IMR-90 (cell line): ENCODE measurements around the gene PMPCA. TPM values are rescaled to one million over a fixed set of nuclear protein-coding genes. Genes with fewer than 3 reads are reported as not detected.

Source experiments
- ATAC-seq: fragments of 200-7000 bp; cut with Tn5 transposase; 2 replicates; pipeline ENCODE4 v1.9.1; 2020; ENCODE audit warnings: low read depth, mild to moderate bottlenecking, moderate library complexity
- BruUV-seq: library from RNA; stranded (reverse); fragments of 400-500 nt; replicated peaks from 2 replicates; lab custom pipeline; 2021; lab: Mats Ljungman, UMichigan
- CTCF ChIA-PET: fragments of 300-600 bp; formaldehyde crosslinking; extraction: SDS; loops from one replicate; lab custom pipeline; 2021; ENCODE audit warnings: antibody characterized with exemption; lab: Yijun Ruan, JAX
- POLR2A ChIA-PET: fragments of 300-600 bp; sonication (Branson Sonifier 250); formaldehyde crosslinking; loops from one replicate; lab custom pipeline; 2022; ENCODE audit warnings: antibody characterized with exemption; ENCODE audit not compliant: unreplicated experiment; lab: Charles Lee
- DNase-seq: peaks from one replicate; pipeline ENCODE4 v3.0.0; 2013
- H2AFZ ChIP-seq: replicated peaks from 2 replicates; pipeline ENCODE3; 2013; ENCODE audit warnings: low read length, mild to moderate bottlenecking; ENCODE audit not compliant: poor library complexity
- H2AK5ac ChIP-seq: 2 replicates; pipeline ENCODE4 v1.6.1; 2013; ENCODE audit warnings: low read depth, low read length, inconsistent platforms
- H2AK9ac ChIP-seq: replicated peaks from 2 replicates; pipeline ENCODE3; 2013; ENCODE audit warnings: mild to moderate bottlenecking, low read depth, low read length, moderate library complexity; ENCODE audit not compliant: poor library complexity
- H2BK120ac ChIP-seq: 2 replicates; pipeline ENCODE4 v1.6.1; 2013; ENCODE audit warnings: low read depth, low read length, inconsistent platforms
- H2BK15ac ChIP-seq: 3 replicates; pipeline ENCODE4 v1.6.1; 2013; ENCODE audit warnings: low read depth, low read length, inconsistent platforms
- H2BK20ac ChIP-seq: 2 replicates; pipeline ENCODE4 v1.6.1; 2013; ENCODE audit warnings: low read depth, mild to moderate bottlenecking, inconsistent platforms, low read length, moderate library complexity
- H2BK5ac ChIP-seq: 2 replicates; pipeline ENCODE4 v1.6.1; 2013; ENCODE audit warnings: mild to moderate bottlenecking, low read depth, low read length, inconsistent platforms; ENCODE audit not compliant: poor library complexity, severe bottlenecking
- H3K14ac ChIP-seq: replicated peaks from 2 replicates; pipeline ENCODE4 v1.6.1; 2013; ENCODE audit warnings: low read depth, low read length, inconsistent platforms
- H3K18ac ChIP-seq: 2 replicates; pipeline ENCODE4 v1.6.1; 2013; ENCODE audit warnings: low read depth, low read length, control low read depth
- H3K23ac ChIP-seq: 2 replicates; pipeline ENCODE4 v1.6.1; 2013; ENCODE audit warnings: low read depth, low read length, inconsistent platforms
- H3K27ac ChIP-seq: 2 replicates; pipeline ENCODE4 v1.5.1; 2013; ENCODE audit warnings: mild to moderate bottlenecking, control low read depth, low read length; ENCODE audit not compliant: insufficient read depth
- H3K27me3 ChIP-seq: 2 replicates; pipeline ENCODE4 v1.6.1; 2013; ENCODE audit warnings: low read length; ENCODE audit not compliant: control insufficient read depth, insufficient read depth
- H3K36me3 ChIP-seq: 2 replicates; pipeline ENCODE4 v1.6.1; 2013; ENCODE audit warnings: low read length, mixed read lengths; ENCODE audit not compliant: control insufficient read depth, insufficient read depth
- H3K4ac ChIP-seq: 2 replicates; pipeline ENCODE4 v1.6.1; 2013; ENCODE audit warnings: low read depth, low read length, inconsistent platforms
- H3K4me1 ChIP-seq: 2 replicates; pipeline ENCODE4 v1.6.1; 2013; ENCODE audit warnings: low read length, mixed read lengths; ENCODE audit not compliant: control insufficient read depth, insufficient read depth
- H3K4me2 ChIP-seq: 2 replicates; pipeline ENCODE4 v1.6.1; 2013; ENCODE audit warnings: low read depth, mild to moderate bottlenecking, control low read depth, low read length, moderate library complexity
- H3K4me3 ChIP-seq: 2 replicates; pipeline ENCODE4 v1.5.1; 2013; ENCODE audit warnings: low read depth, mild to moderate bottlenecking, control low read depth, low read length, moderate library complexity; ENCODE audit not compliant: insufficient read depth
- H3K56ac ChIP-seq: 2 replicates; pipeline ENCODE4 v1.6.1; 2013; ENCODE audit warnings: low read length, inconsistent platforms; ENCODE audit not compliant: insufficient read depth; ENCODE audit errors: extremely low read depth
- H3K79me1 ChIP-seq, 2 experiments: 2 replicates each; pipeline ENCODE4 v1.6.1; 2013; ENCODE audit warnings: low read length in 2 of 2, inconsistent platforms in 1 of 2, low read depth in 1 of 2
- H3K9ac ChIP-seq: 2 replicates; pipeline ENCODE4 v1.6.1; 2013; ENCODE audit warnings: low read depth, low read length, control low read depth
- H3K9me1 ChIP-seq: 2 replicates; pipeline ENCODE4 v1.6.1; 2013; ENCODE audit warnings: low read length, inconsistent platforms; ENCODE audit not compliant: insufficient read depth
- H3K9me3 ChIP-seq: 2 replicates; pipeline ENCODE4 v1.6.1; 2013; ENCODE audit warnings: low read length; ENCODE audit not compliant: control insufficient read depth, insufficient read depth
- H4K20me1 ChIP-seq: 2 replicates; pipeline ENCODE4 v1.6.1; 2013; ENCODE audit warnings: low read length, inconsistent platforms; ENCODE audit not compliant: insufficient read depth
- H4K5ac ChIP-seq: 2 replicates; pipeline ENCODE4 v1.6.1; 2013; ENCODE audit warnings: mild to moderate bottlenecking, low read depth, low read length, control low read depth
- H4K8ac ChIP-seq, 2 experiments: 2 replicates each; pipeline ENCODE4 v1.6.1; 2013; ENCODE audit warnings: low read depth in 2 of 2, low read length in 2 of 2, control low read depth in 1 of 2, inconsistent platforms in 1 of 2
- H4K91ac ChIP-seq: 2 replicates; pipeline ENCODE4 v1.6.1; 2013; ENCODE audit warnings: low read depth, low read length, inconsistent platforms; ENCODE audit not compliant: insufficient read depth
- BHLHE40 ChIP-seq: fragments of 150-350 bp; IDR thresholded peaks from 2 replicates; pipeline ENCODE4 v1.6.1; 2016; ENCODE audit warnings: mild to moderate bottlenecking, low read depth, low read length
- CEBPB ChIP-seq: IDR thresholded peaks from 2 replicates; pipeline ENCODE4 v1.6.1; 2012; ENCODE audit warnings: low read depth, low read length, improper control_type of control experiment
- CHD1 ChIP-seq: IDR thresholded peaks from 2 replicates; pipeline ENCODE4 v1.6.1; 2012; ENCODE audit warnings: low read depth, low read length, improper control_type of control experiment
- ELK1 ChIP-seq: fragments of 150-350 bp; IDR thresholded peaks from 2 replicates; pipeline ENCODE4 v1.6.1; 2016; ENCODE audit warnings: low read depth, mild to moderate bottlenecking, low read length, moderate library complexity, borderline replicate concordance
- FOS ChIP-seq: fragments of 150-350 bp; IDR thresholded peaks from 2 replicates; pipeline ENCODE4 v1.6.1; 2016; ENCODE audit warnings: low read depth, low read length
- MAFK ChIP-seq: IDR thresholded peaks from 2 replicates; pipeline ENCODE4 v1.6.1; 2012; ENCODE audit warnings: low read depth, low read length, improper control_type of control experiment
- MAZ ChIP-seq: IDR thresholded peaks from 2 replicates; pipeline ENCODE4 v1.6.1; 2012; ENCODE audit warnings: low read depth, mild to moderate bottlenecking, low read length, improper control_type of control experiment, moderate library complexity, borderline replicate concordance
- MXI1 ChIP-seq: IDR thresholded peaks from 2 replicates; pipeline ENCODE4 v1.6.1; 2012; ENCODE audit warnings: low read depth, mild to moderate bottlenecking, low read length, moderate library complexity, borderline replicate concordance
- NFE2L2 ChIP-seq: fragments of 150-350 bp; IDR thresholded peaks from 2 replicates; pipeline ENCODE4 v1.6.1; 2016; ENCODE audit warnings: low read depth, mild to moderate bottlenecking, low read length
- POLR2A ChIP-seq: IDR thresholded peaks from 2 replicates; pipeline ENCODE4 v1.6.1; 2012; ENCODE audit warnings: mild to moderate bottlenecking, low read depth, low read length
- RAD21 ChIP-seq: IDR thresholded peaks from 2 replicates; pipeline ENCODE4 v1.6.1; 2012; ENCODE audit warnings: low read length, improper control_type of control experiment
- RCOR1 ChIP-seq: IDR thresholded peaks from 2 replicates; pipeline ENCODE4 v1.6.1; 2012; ENCODE audit warnings: mild to moderate bottlenecking, low read length, improper control_type of control experiment; ENCODE audit not compliant: insufficient replicate concordance
- RFX5 ChIP-seq: IDR thresholded peaks from 2 replicates; pipeline ENCODE4 v1.8.0; 2012; ENCODE audit warnings: low read depth, mild to moderate bottlenecking, low read length, moderate library complexity
- SMC3 ChIP-seq: fragments of 150-350 bp; IDR thresholded peaks from 2 replicates; pipeline ENCODE4 v1.6.1; 2016; ENCODE audit warnings: low read depth, mild to moderate bottlenecking, antibody characterized with exemption, low read length, moderate library complexity
- USF2 ChIP-seq: fragments of 150-350 bp; IDR thresholded peaks from 2 replicates; pipeline ENCODE4 v1.6.1; 2017; ENCODE audit warnings: mild to moderate bottlenecking, antibody characterized with exemption, low read length, low read depth
- WGBS, 2 experiments: methylation state at CpG; one replicate each; pipeline versions ENCODE4 v1.1.5 to v1.1.7; 2013; ENCODE audit warnings: missing lambda C conversion rate in 2 of 2; ENCODE audit not compliant: insufficient read length in 1 of 2; ENCODE audit errors: extremely low coverage in 2 of 2; 5-methylcytosine and 5-hydroxymethylcytosine counted together
- dilution Hi-C: fragments of 300-500 bp; cut with HindIII; formaldehyde crosslinking; loops from one replicate; pipeline ENCODE4 v1.14.3; 2018; ENCODE audit warnings: low sequenced_read_pairs; ENCODE audit not compliant: unreplicated experiment
- in situ Hi-C: fragments of 300-500 bp; cut with MboI; formaldehyde crosslinking; loops from 3 replicates; pipeline ENCODE4 v1.14.3; 2019; ENCODE audit warnings: low sequenced_read_pairs, inconsistent platforms, mixed read lengths
- intact Hi-C: fragments of 100-400 bp; cut with micrococcal nuclease; formaldehyde crosslinking; loops from 2 replicates; pipeline ENCODE4 v1.10.0; 2022
- polyA plus RNA-seq, 3 experiments: library from polyadenylated mRNA; depleted of rRNA; stranded (reverse); fragments of >200 nt; gene quantifications; 2 replicates each; pipeline ENCODE4 v1.2.3, GENCODE V29; 2012; ENCODE audit warnings: low replicate concordance in 1 of 3
- total RNA-seq: library from RNA; depleted of rRNA; stranded (reverse); fragments of >200 nt; gene quantifications from 2 replicates; pipeline ENCODE4 v1.2.3, GENCODE V29; 2012
- TF ChIP-seq, protein P1 (sequence below): conservative IDR thresholded peaks from 2 replicates; pipeline ENCODE4 v1.5.1; 2012; ENCODE audit warnings: mild to moderate bottlenecking, low read depth, low read length, improper control_type of control experiment

PMPCA gene
- total and polyA plus RNA-seq, 2 of the 4 experiments (the other 2 are of a cell fraction), result 62.6 to 95.8 TPM

GRCh38 chr9:136470356-136470755 is 59.9 kb downstream of the PMPCA start:
- Histone ChIP-seq H2BK15ac (no peak overlapping the region), H2AK9ac (no peak overlapping the region), H3K4ac (no peak overlapping the region), H3K27ac (no peak overlapping the region), H3K4me1 (no peaks in the 10 kb centered on the region), H3K79me1 (peaks cover 38 to 87% of the 10 kb centered on the region in 2 experiments), H2BK120ac (no peak overlapping the region), H2BK20ac (no peak overlapping the region), H4K20me1 (peaks cover 87% of the 10 kb centered on the region), H2AK5ac (no peak overlapping the region), H3K23ac (no peak overlapping the region), H3K9me3 (no peaks in the 10 kb centered on the region), H2AFZ (no peak overlapping the region), H4K91ac (no peak overlapping the region), H3K56ac (no peak overlapping the region), H3K4me2 (no peak overlapping the region), H3K27me3 (no peaks in the 10 kb centered on the region), H3K18ac (no peak overlapping the region), H2BK5ac (no peak overlapping the region), H3K4me3 (no peak overlapping the region), H4K8ac (no peak overlapping the region), H3K9ac (no peak overlapping the region), H3K14ac (no peak overlapping the region), H3K9me1 (no peaks in the 10 kb centered on the region), H4K5ac (no peak overlapping the region), H3K36me3 (peaks cover 91% of the 10 kb centered on the region)
- 97% methylated on average over 4 of the region's 11 CpGs; no CpG with 5 or more reads in 1 of the 2 experiments for WGBS, 2 experiments
- no peak for TF ChIP-seq RAD21
- TF ChIP-seq, protein P1, sequence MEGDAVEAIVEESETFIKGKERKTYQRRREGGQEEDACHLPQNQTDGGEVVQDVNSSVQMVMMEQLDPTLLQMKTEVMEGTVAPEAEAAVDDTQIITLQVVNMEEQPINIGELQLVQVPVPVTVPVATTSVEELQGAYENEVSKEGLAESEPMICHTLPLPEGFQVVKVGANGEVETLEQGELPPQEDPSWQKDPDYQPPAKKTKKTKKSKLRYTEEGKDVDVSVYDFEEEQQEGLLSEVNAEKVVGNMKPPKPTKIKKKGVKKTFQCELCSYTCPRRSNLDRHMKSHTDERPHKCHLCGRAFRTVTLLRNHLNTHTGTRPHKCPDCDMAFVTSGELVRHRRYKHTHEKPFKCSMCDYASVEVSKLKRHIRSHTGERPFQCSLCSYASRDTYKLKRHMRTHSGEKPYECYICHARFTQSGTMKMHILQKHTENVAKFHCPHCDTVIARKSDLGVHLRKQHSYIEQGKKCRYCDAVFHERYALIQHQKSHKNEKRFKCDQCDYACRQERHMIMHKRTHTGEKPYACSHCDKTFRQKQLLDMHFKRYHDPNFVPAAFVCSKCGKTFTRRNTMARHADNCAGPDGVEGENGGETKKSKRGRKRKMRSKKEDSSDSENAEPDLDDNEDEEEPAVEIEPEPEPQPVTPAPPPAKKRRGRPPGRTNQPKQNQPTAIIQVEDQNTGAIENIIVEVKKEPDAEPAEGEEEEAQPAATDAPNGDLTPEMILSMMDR, result no peak
- no peak for TF ChIP-seq RCOR1
- no peak for TF ChIP-seq CHD1
- no peak for TF ChIP-seq SMC3
- TF ChIP-seq NFE2L2, result no peak
- TF ChIP-seq MXI1, result no peak
- no peak for TF ChIP-seq USF2
- no peak for TF ChIP-seq RFX5
- no peak for TF ChIP-seq ELK1
- no peak for TF ChIP-seq POLR2A
- no peak for TF ChIP-seq BHLHE40
- TF ChIP-seq FOS, result no peak
- no peak for TF ChIP-seq CEBPB
- TF ChIP-seq MAFK, result no peak
- TF ChIP-seq MAZ, result no peak
- dilution Hi-C loops, result no loop called here
- DNase-seq (no peak), ATAC-seq (no peak)
- CTCF ChIA-PET, result no interaction called here
- no TSS peak for BruUV-seq
- intact Hi-C loops, result no loop called here
- POLR2A ChIA-PET, result no interaction called here
- in situ Hi-C loops, result no loop called here
